ENCODE data around the gene FRMPD2.

Gene FRMPD2

DNA sequence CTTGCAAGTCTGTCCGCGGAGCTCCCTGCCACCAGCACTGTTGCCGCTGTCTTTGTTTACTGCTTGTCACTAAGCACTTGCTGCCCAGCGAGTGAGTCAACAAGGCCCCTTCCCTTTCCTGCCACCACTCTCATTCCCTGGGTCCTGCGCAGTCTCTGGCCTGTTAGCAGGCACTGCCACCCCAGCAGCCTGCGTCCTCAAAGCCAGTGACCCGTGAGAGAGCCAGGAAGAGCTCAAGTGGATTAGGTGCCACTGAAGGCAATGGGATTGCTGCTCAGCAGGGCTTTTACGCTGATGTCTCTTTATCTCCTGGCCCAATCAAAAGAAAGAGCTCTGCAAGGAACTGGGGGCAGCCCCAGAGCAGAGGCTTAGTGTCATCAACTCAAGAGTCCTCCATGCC, at the start of gene FRMPD2:
TSS of gene FRMPD2 (minus strand) at position 61 of the 400 bp plus-strand sequence. CDS start 129 bp downstream, outside the sequence.
- DNase-seq (ENCODE audit: low read depth): no peak

DNA sequence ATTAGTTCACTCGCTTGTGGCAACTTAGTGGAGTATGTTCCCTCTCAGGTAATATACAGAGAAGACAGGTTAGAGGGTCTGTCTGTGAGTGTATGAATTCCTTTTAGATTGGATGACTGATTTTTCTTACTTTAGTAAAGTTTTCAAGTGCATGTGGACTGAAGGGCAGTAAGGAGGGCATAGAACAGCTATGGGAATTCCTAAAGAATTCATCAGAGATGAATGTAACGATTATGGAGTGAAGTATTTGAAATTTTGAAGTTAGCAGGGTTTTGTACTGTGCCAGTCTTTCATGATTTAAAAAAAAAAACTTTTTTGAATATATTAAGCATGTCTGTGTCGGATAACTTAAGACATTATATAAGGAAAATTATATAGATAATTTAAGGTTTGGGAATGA, 47.5 kb upstream of the FRMPD2 start:
- no peak for DNase-seq (ENCODE audit: low read depth)

GRCh38 chr10:48317321-48317990, 43.0 kb upstream of the FRMPD2 start:
- DNase-seq (ENCODE audit: low read depth): no peak

- no peak for DNase-seq (ENCODE audit: low read depth)
These were observed 41.7 kb upstream of the FRMPD2 start for GRCh38 chr10:48316236-48316635.

DNA sequence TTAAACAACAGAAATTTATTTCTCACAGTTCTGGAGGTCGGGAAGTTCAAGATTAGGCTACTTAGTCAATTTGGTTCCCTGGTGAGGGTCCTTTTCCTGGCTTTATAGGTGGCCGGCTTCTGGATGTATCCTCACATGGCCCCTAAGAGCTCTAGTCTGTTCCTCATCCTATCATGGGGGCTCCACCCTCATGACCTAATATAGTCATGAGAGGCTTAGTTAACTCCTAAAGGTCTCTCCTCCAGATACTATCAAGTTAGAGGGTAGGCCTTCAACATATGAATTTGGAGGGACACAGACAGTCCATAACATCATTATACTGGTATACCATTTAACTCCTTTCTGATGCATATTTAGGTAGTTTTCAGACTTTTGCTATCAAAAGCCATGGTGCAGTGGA, 39.6 kb upstream of the FRMPD2 start:
- no peak for DNase-seq (ENCODE audit: low read depth)

DNA sequence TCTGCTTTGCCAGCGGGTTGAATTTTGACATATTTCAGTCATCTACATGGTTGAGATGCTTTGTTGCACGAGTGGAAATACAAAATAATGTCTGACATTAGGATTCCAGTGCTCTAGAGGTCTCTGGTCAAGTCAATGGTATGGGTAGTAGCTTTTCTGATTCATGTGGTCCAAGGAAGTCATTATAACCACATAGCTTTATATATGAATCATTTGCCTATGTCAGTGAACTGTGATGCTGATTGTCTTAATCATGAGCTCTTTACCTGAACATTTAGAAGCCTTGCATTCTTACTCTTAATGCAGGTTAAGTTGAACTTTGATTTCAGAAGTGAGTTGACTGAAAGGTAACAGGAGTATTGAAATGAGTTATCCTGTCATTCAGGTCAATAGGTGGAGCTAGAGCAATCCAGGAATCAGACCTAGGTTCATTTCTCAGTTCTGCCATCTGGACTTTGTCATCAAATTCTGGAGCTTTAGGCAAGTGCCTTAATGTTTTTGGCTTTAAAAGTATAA, 35.3 kb upstream of the FRMPD2 start:
- DNase-seq (ENCODE audit: low read depth): peak; percentile 39

GRCh38 chr10:48307711-48308018, 33.2 kb upstream of the FRMPD2 start:
- no peak for DNase-seq (ENCODE audit: low read depth)

GRCh38 chr10:48306870-48307710, 32.6 kb upstream of the FRMPD2 start:
- no peak for DNase-seq (ENCODE audit: low read depth)

DNA sequence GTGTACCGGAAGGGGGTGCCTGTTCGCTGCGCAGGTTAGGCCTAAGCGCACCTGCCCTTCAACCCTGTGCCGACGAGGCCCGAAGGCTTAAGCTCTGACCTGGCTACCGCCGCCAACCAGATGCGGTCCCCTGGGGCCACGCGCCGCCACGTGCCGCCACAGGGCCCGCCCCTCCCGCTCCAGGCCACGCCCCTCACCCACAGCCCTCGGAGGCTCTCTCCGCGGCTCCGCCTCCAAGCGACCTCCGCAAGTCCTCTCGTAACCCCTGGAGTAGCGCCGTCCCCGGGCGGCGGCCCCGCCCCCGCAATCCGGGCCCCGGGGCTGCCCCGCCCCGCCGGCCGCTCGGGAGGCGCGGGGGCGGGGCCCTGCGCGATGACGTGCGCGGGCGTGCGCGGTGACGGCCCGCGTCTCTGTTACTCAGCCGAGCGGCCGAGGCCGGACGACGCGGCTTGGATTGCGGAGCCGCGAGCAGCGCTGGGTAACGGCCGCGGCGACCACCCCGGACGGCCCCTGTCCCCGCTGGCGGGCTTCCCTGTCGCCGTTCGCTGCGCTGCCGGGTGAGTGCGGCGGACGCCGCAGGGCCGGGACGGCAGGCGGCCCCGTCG, 31.9 kb upstream of the FRMPD2 start, which contains the start of gene MAPK8:
TSS of gene MAPK8 (plus strand) at position 413 of the 605 bp plus-strand sequence. CDS start 94,984 bp downstream, outside the sequence.
- peak; percentile 30 for DNase-seq (ENCODE audit: low read depth)

- DNase-seq (ENCODE audit: low read depth): no peak
These were observed 31.4 kb upstream of the FRMPD2 start for GRCh38 chr10:48305905-48306264.

GRCh38 chr10:48302515-48303476, 28.3 kb upstream of the FRMPD2 start:
- no peak for DNase-seq (ENCODE audit: low read depth)

DNA sequence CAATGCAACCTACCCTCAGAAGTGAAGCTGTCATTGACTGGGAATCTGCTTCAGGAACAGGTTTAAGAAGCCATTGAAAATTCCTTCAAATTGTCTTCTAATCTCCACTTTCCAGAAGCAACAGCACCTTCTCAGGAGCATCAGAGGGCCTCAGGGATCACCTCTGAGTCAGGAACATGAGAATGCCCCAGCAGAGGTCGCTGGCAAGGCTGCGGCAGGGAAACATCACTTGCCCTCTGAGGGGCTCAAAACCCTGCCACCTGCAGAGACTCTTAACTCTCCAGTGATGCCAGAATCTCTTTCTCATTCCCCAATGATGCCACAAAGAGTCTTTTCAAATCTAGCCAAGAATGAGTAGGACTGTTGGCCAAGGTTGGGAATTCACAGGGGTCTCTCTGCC, 26.1 kb upstream of the FRMPD2 start:
- no peak for DNase-seq (ENCODE audit: low read depth)

DNA sequence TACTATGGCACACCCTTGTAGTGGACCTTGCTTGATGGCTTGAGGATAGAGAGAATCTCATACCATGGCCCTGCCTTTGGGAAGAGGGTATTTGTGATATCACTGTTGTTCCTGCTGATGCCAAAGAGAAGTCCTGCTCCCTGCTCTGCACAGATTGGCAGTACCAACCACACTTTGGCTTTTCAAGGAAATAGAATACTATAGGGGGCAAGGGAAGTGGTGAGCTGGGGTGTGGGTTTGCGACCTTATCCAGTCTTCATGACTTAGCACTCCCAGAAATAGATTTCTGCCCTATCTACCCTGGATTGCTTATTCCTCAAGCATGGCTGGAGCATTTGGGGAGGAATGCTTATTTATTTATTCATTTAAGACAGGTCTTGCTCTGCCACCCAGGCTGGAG, 25.2 kb upstream of the FRMPD2 start:
- no peak for DNase-seq (ENCODE audit: low read depth)

DNA sequence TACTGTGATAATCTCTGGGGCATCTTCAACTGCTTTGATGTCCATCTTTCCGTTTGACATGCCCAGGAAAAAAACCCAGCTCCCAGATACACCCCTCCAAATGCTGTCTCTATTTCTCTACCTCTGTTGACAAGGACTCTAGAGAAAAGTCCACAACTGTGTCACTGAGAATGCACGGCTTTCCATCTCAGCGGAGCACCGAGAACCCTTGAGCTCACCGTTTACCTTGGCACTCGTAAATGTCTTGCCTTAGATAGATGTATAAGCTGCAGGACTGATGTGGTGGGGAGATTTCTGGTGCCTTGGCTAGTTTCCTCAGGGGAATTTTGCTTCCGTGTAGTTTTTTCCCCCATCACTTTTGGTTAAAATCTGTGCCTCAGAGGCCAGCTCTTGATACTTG, 24.6 kb upstream of the FRMPD2 start:
- DNase-seq (ENCODE audit: low read depth): no peak

DNA sequence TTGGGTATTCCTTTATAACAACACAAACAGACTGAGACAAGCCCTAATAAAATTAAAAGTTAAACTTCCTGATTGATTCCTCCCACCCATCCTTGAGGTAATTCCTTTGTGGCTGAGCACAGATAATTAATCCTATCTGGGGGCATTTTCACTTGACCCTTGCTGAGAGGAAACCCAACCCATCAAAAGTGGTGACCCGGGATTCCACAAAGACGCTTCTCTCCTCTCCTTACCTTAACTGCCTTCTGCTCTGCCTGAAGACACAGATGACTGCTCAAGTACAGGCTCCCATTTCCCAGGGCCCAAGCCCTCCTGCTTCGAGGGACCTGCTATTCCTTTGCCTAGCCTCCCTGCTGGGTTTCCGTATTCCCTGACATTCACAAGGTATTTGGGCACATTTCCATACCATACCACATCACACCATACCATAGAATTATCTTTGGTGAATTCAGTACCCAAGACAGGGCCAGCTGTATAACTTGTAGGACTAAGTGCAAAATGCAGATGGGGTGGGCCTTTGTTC, 22.1 kb upstream of the FRMPD2 start:
- no peak for DNase-seq (ENCODE audit: low read depth)

DNA sequence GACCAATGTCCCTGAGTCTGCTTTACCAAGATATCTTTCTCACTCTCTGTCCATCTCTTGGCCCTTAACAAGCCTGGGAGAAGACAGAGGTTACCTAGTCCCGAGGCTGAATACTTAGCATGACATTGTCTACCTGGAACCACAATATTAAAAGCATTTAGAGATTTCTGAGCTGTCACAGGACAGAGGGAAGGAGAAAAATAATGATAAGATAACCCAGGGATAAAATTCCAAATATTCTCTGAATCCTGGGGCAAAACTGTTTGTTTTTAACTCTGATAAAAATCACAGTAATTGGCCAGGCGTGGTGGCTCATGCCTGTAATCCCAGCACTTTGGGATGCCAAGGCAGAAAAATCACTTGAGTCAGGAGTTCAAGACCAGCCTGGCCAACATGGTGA, 19.9 kb upstream of the FRMPD2 start:
- no peak for DNase-seq (ENCODE audit: low read depth)

DNA sequence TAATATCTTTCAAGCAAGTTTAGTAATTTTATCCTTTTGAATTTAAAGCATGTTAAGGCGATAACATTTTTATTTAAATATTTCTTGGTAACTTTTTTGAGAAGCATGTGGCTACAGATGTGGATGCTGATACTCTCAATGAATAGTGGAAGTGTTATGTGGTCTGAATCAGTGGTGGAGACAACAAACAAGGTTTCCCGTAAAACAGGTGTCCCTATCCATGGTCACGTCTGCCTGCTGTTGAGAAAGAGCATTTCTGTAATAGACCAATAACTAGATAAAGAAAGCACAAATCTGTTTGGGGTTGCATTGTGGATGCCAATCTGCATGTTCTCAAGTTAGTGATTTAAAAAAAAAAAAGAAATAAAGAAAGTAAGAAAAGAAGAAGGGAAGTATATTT, 18.1 kb upstream of the FRMPD2 start:
- no peak for DNase-seq (ENCODE audit: low read depth)

- DNase-seq (ENCODE audit: low read depth): no peak
These were observed 16.7 kb upstream of the FRMPD2 start for GRCh38 chr10:48291190-48291589.

DNA sequence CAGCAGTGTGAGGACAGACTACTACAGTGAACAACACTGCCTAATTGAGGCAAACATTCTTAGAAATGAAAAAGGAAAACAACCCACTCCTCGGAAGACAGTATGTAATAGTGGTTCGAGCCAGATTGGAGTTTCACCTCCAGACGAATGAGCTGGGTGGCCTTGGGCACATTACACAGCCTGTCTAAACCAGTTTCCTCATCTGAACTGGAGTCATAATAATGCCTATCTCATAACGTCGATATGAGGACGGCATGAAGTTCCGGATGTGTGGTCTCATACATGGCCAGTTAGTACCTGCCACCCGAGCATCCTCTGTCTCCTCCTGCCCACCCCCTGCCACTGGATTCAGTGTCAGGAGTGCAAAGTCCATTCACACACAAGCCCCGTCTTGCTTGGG, 15.8 kb upstream of the FRMPD2 start:
- DNase-seq (ENCODE audit: low read depth): no peak

DNA sequence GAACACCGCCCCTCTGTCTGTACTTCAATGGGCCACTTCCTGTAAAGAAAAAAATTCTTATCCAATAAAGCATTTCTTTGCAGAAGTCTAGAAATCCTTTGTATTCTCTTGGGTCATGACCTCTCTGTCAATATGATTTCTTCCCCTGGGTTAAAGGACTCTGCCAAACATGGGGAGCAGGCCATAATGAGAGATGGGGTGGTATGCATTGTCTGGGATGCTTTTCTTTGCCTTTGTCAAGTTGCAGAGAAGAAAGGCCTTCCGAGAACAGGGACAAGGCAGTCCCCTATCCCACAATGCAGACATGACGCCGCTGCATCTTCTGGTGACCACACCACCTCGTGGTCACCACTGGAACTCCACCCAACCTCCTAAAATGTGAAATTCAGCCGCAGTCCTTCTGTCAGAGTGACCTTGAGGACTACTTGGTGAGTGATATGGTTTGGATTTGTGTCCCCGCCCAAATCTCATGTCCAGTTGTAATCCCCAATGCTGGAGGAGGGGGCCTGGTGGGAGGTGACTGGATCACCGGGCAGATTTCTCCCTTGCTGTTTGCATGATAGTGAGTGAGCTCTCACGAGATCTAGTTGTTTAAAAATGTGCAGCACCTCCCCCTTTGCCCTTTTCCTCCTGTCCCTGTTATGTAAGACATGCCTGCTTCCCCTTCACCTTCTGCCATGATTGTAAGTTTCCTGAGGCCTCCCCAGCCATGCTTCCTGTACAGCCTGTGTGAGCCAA, 15.2 kb upstream of the FRMPD2 start:
- no peak for DNase-seq (ENCODE audit: low read depth)

- no peak for DNase-seq (ENCODE audit: low read depth)
These were observed 14.2 kb upstream of the FRMPD2 start for GRCh38 chr10:48288661-48289060.
